GM21786 (cell line): ENCODE measurements around the gene KCNH2.
A peak's percentile ranks its signal among the peaks of the same experiment; 100 is the strongest.

ENCODE experiments used
- ATAC-seq: cut with Tn5 transposase; IDR thresholded peaks from one replicate; pipeline ENCODE4 v1.9.1; 2021; ENCODE audit not compliant: unreplicated experiment

KCNH2 gene

GRCh38 chr7:150975536-150976319 is 2.4 kb downstream of the KCNH2 start:
- no peak for ATAC-seq

- ATAC-seq, result peak; percentile 58
Measured at GRCh38 chr7:150974468-150975391, 3.4 kb downstream of the KCNH2 start.

- no peak for ATAC-seq
Measured at GRCh38 chr7:150973571-150974451, 4.3 kb downstream of the KCNH2 start.

GRCh38 chr7:150972741-150973140 is 5.4 kb downstream of the KCNH2 start:
- no peak for ATAC-seq

- no peak for ATAC-seq
Measured at GRCh38 chr7:150972023-150972468, 6.1 kb downstream of the KCNH2 start.

- no peak for ATAC-seq
Measured at GRCh38 chr7:150971242-150972022, 6.7 kb downstream of the KCNH2 start.

- ATAC-seq, result no peak
Measured at GRCh38 chr7:150970424-150970823, 7.7 kb downstream of the KCNH2 start.

- no peak for ATAC-seq
Measured at GRCh38 chr7:150969475-150969874, 8.6 kb downstream of the KCNH2 start.

GRCh38 chr7:150968734-150969372 is 9.3 kb downstream of the KCNH2 start:
- no peak for ATAC-seq

GRCh38 chr7:150968056-150968733 is 9.9 kb downstream of the KCNH2 start:
- ATAC-seq, result no peak

GRCh38 chr7:150967349-150967748 is 10.8 kb downstream of the KCNH2 start:
- ATAC-seq, result no peak

GRCh38 chr7:150966002-150966401 is 12.1 kb downstream of the KCNH2 start:
- ATAC-seq, result no peak

GRCh38 chr7:150965273-150965830 is 12.8 kb downstream of the KCNH2 start:
- no peak for ATAC-seq

GRCh38 chr7:150964593-150965111 is 13.5 kb downstream of the KCNH2 start:
- no peak for ATAC-seq

GRCh38 chr7:150963707-150964559 is 14.2 kb downstream of the KCNH2 start:
- no peak for ATAC-seq

- peak; percentile 77 for ATAC-seq
Measured at GRCh38 chr7:150962553-150963399, 15.3 kb downstream of the KCNH2 start.

- ATAC-seq, result no peak
Measured at GRCh38 chr7:150962290-150962552, 15.9 kb downstream of the KCNH2 start.
